GM23338 (cell line): ENCODE results near the gene SMG7. TPM values are rescaled to one million over a fixed set of nuclear protein-coding genes. Genes with fewer than 3 reads are reported as not detected.

Experiments used
- ATAC-seq: fragments of 200-7000 bp; cut with Tn5 transposase; 3 replicates; pipeline ENCODE4 v1.9.1; 2020
- DNase-seq: peaks from one replicate; pipeline ENCODE4 v3.0.0-alpha.2; 2015; ENCODE audit warnings: low spot score
- H2AFZ ChIP-seq: fragments of 200-600 bp; sonication (generic); 2 replicates; pipeline ENCODE4 v1.8.0; 2016; ENCODE audit warnings: antibody characterized with exemption, mild to moderate bottlenecking, moderate library complexity
- H3F3A ChIP-seq: fragments of 200-600 bp; sonication (generic); replicated peaks from 2 replicates; pipeline ENCODE4 v1.8.0; 2017; ENCODE audit warnings: antibody characterized with exemption, mixed run types, low read depth
- H3K27ac ChIP-seq: fragments of 200-600 bp; sonication (generic); 2 replicates; pipeline ENCODE4 v1.6.1; 2016; ENCODE audit warnings: low read depth
- H3K27me3 ChIP-seq: fragments of 200-600 bp; sonication (generic); 2 replicates; pipeline ENCODE4 v1.8.0; 2016; ENCODE audit warnings: mild to moderate bottlenecking, mixed run types, moderate library complexity; ENCODE audit not compliant: insufficient read depth
- H3K36me3 ChIP-seq: fragments of 200-600 bp; sonication (generic); 2 replicates; pipeline ENCODE4 v1.8.0; 2016; ENCODE audit warnings: mild to moderate bottlenecking; ENCODE audit not compliant: insufficient read depth
- H3K4me1 ChIP-seq: fragments of 200-600 bp; sonication (generic); 2 replicates; pipeline ENCODE4 v1.8.0; 2016; ENCODE audit warnings: mild to moderate bottlenecking, moderate library complexity; ENCODE audit not compliant: insufficient read depth
- H3K4me2 ChIP-seq: fragments of 200-600 bp; sonication (generic); 2 replicates; pipeline ENCODE4 v1.7.1; 2017; ENCODE audit warnings: mixed run types
- H3K4me3 ChIP-seq: fragments of 200-600 bp; sonication (generic); 2 replicates; pipeline ENCODE4 v1.6.1; 2016; ENCODE audit warnings: mixed run types
- H3K79me2 ChIP-seq: fragments of 200-600 bp; sonication (generic); replicated peaks from 2 replicates; pipeline ENCODE4 v1.8.0; 2017; ENCODE audit warnings: mild to moderate bottlenecking; ENCODE audit not compliant: insufficient read depth
- H3K9me2 ChIP-seq: fragments of 200-600 bp; sonication (generic); 2 replicates; pipeline ENCODE4 v1.8.0; 2017; ENCODE audit not compliant: insufficient read depth
- H4K20me1 ChIP-seq: fragments of 200-600 bp; sonication (generic); replicated peaks from 2 replicates; pipeline ENCODE4 v1.8.0; 2017; ENCODE audit warnings: mild to moderate bottlenecking; ENCODE audit not compliant: insufficient read depth
- H3K27ac Mint-ChIP-seq: 2 replicates; pipeline ENCODE4 v1.8.0; 2020; ENCODE audit warnings: inconsistent platforms, mild to moderate bottlenecking, moderate library complexity, mixed read lengths
- H3K27me3 Mint-ChIP-seq: 3 replicates; pipeline ENCODE4 v1.8.0; 2022; ENCODE audit warnings: low read depth, mild to moderate bottlenecking, moderate library complexity, mixed read lengths, inconsistent platforms; ENCODE audit not compliant: insufficient read depth, poor library complexity
- H3K36me3 Mint-ChIP-seq: 3 replicates; pipeline ENCODE4 v1.8.0; 2021; ENCODE audit warnings: low read depth, mild to moderate bottlenecking, inconsistent platforms, moderate library complexity, mixed read lengths
- H3K4me1 Mint-ChIP-seq: 3 replicates; pipeline ENCODE4 v1.8.0; 2020; ENCODE audit warnings: mild to moderate bottlenecking, inconsistent platforms, mixed read lengths
- H3K4me3 Mint-ChIP-seq: 3 replicates; pipeline ENCODE4 v1.8.0; 2021; ENCODE audit warnings: moderate library complexity, mild to moderate bottlenecking, inconsistent platforms, mixed read lengths
- H3K9me3 Mint-ChIP-seq: 3 replicates; pipeline ENCODE4 v1.8.0; 2020; ENCODE audit warnings: moderate library complexity, mild to moderate bottlenecking, inconsistent platforms, mixed read lengths
- CREB1 ChIP-seq: fragments of 250-450 bp; sonication (Bioruptor Pico); IDR thresholded peaks from 2 replicates; pipeline ENCODE4 v1.5.0; 2020; ENCODE audit warnings: low read depth, mild to moderate bottlenecking, moderate library complexity
- CTCF ChIP-seq, 2 experiments: fragments of 200-600 bp in 1 of 2; sonication (generic) in 1 of 2; conservative IDR thresholded peaks; 2 replicates each; pipeline versions ENCODE4 v1.5.1 to v1.6.1; 2016 to 2017; ENCODE audit warnings: antibody characterized with exemption in 2 of 2, low read depth in 2 of 2, mild to moderate bottlenecking in 2 of 2, moderate library complexity in 1 of 2
- EZH2phosphoT487 ChIP-seq: fragments of 200-600 bp; sonication (generic); IDR thresholded peaks from one replicate; pipeline ENCODE4 v1.8.1; 2018; ENCODE audit warnings: antibody characterized with exemption; ENCODE audit not compliant: unreplicated experiment
- POLR2AphosphoS5 ChIP-seq: IDR thresholded peaks from 2 replicates; pipeline ENCODE4 v1.6.1; 2016; ENCODE audit warnings: antibody characterized with exemption, low read depth
- REST ChIP-seq: IDR thresholded peaks from one replicate; pipeline ENCODE4 v1.6.1; 2018; ENCODE audit warnings: antibody characterized with exemption; ENCODE audit not compliant: unreplicated experiment
- STAT1 ChIP-seq: IDR thresholded peaks from one replicate; pipeline ENCODE4 v1.6.1; 2016; ENCODE audit warnings: antibody characterized with exemption; ENCODE audit not compliant: unreplicated experiment
- ZNF331 ChIP-seq: fragments of 250-450 bp; sonication (Bioruptor Pico); IDR thresholded peaks from 2 replicates; pipeline ENCODE4 v1.5.0; 2020; ENCODE audit warnings: low read depth, mild to moderate bottlenecking, moderate library complexity
- polyA plus RNA-seq: library from polyadenylated mRNA; unstranded; fragments of >200 nt; fragmentation: Nextera tagmentation; extraction: Ambion mirVana; gene quantifications from 2 replicates; pipeline ENCODE4 v1.2.1, GENCODE V29; 2016
- total RNA-seq: library from RNA; depleted of rRNA; stranded (reverse); fragments of >200 nt; shearing (Covaris generic); gene quantifications from 2 replicates; pipeline ENCODE4 v1.2.3, GENCODE V29; 2014

SMG7 gene
- total and polyA plus RNA-seq, 2 experiments from 2014 or later: 33.0 to 79.4 TPM

GRCh38 chr1:183589874-183590243, 117.6 kb downstream of the SMG7 start:
- Histone ChIP-seq H3K79me2 (no peaks in the 10 kb centered on the region), H3K27me3 (no peaks in the 10 kb centered on the region), H3K9me2 (no peaks in the 10 kb centered on the region), H3K4me1 (peaks cover 23% of the 10 kb centered on the region), H3F3A (no peaks in the 10 kb centered on the region), H3K36me3 (no peaks in the 10 kb centered on the region), H3K27ac (no peak overlapping the region), H2AFZ (peak overlapping the region; percentile 89), H4K20me1 (no peaks in the 10 kb centered on the region), H3K4me3 (no peak overlapping the region), H3K4me2 (no peak overlapping the region)
- TF ChIP-seq REST (no peak), ZNF331 (CRISPR knock-in tag) (no peak), STAT1 (no peak), POLR2AphosphoS5 (no peak), CTCF (conservative IDR thresholded peaks at IDR 0.05; ENCODE audit: low read depth in 2 of 2) (no peak), CREB1 (no peak)
- Mint-ChIP-seq H3K36me3 (no peaks in the 10 kb centered on the region), H3K27ac (no peak overlapping the region), H3K4me1 (peaks cover 26% of the 10 kb centered on the region), H3K27me3 (peaks cover 3% of the 10 kb centered on the region), H3K4me3 (no peak overlapping the region), H3K9me3 (no peaks in the 10 kb centered on the region; the same call in 2 of the 3 replicates)
- DNase-seq (no peak), ATAC-seq (no peak)

GRCh38 chr1:183590244-183591191, 118.2 kb downstream of the SMG7 start, which contains the start of gene NCF2:
TSS of gene NCF2 (minus strand) at chr1:183590459. CDS start at chr1:183590329, 130 bp downstream.
- Mint-ChIP-seq H3K4me1 (peaks cover 26% of the 10 kb centered on the region), H3K36me3 (no peaks in the 10 kb centered on the region), H3K27ac (no peak within 1 kb of the TSS), H3K9me3 (no peaks in the 10 kb centered on the region; the same call in 2 of the 3 replicates), H3K27me3 (peaks cover 3% of the 10 kb centered on the region), H3K4me3 (no peak within 1 kb of the TSS)
- H3K36me3 ChIP-seq: no peaks in the 10 kb centered on the region
- no peaks in the 10 kb centered on the region for H3K79me2 ChIP-seq
- H3F3A ChIP-seq: no peaks in the 10 kb centered on the region
- no peak within 1 kb of the TSS for H3K27ac ChIP-seq
- no peak within 1 kb of the TSS for H3K4me3 ChIP-seq
- no peaks in the 10 kb centered on the region for H3K27me3 ChIP-seq
- H3K4me1 ChIP-seq: peaks cover 23% of the 10 kb centered on the region
- no peaks in the 10 kb centered on the region for H3K9me2 ChIP-seq
- DNase-seq: no peak
- H4K20me1 ChIP-seq: no peaks in the 10 kb centered on the region
- no peak for ATAC-seq
- H3K4me2 ChIP-seq: no peak within 1 kb of the TSS
- H2AFZ ChIP-seq: peak within 1 kb of the TSS; percentile 89
- TF ChIP-seq EZH2phosphoT487: no peak
- TF ChIP-seq REST: no peak
- no peak for TF ChIP-seq CREB1
- no peak for TF ChIP-seq POLR2AphosphoS5
